RPMI8226 (cell line): ENCODE measurements around the gene ASL.
"Not testable (repeated sequence)": the region's sequence is repeated elsewhere in the genome, so short reads cannot be mapped to it uniquely, and the experiment has no call there.

Source experiments
- DNase-seq: peaks from one replicate; pipeline ENCODE4 v3.0.0-alpha.2; 2015

Gene ASL

DNA sequence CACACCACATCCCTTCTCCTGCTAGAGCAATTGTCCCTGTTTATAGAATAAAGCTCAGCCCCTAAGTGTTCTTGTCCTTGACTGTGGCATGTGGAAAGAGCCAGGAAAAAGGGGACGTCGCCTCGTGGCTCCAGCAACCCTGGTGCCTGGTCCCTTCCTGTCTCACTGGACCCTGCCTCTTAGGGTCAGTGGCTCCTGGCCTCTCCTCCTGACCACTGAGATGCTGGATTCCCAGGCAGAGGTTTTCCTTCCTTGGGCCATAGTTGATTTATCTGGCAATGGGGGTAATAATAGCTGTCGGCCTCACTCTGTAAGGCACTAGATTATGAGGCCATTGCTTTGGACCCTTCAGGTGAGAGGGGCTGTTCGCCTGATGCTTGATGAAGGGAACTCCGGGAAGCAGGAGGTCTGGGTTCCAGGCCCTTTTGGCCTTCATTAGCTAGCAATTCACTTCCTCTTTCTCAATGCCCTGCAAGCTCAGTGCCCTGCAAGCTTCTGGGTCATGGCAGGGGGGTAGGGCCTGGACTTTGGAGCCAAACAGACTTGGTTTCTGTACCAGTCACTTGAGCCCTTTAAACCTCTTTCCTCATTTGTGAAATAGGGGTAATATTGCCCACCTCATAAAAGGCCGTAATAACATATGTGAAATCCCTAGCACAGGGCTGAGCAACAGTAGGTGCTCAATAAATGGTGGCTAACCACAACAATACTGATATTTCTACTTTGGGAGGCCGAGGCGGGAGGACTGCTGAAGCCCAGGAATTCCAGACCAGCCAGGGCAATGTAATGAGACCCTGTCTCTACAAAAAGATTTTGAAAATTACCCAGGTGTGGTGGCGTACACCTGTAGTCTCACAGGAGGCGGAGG is 1.1 kb downstream of the ASL start:
- peak; percentile 53 for DNase-seq

DNA sequence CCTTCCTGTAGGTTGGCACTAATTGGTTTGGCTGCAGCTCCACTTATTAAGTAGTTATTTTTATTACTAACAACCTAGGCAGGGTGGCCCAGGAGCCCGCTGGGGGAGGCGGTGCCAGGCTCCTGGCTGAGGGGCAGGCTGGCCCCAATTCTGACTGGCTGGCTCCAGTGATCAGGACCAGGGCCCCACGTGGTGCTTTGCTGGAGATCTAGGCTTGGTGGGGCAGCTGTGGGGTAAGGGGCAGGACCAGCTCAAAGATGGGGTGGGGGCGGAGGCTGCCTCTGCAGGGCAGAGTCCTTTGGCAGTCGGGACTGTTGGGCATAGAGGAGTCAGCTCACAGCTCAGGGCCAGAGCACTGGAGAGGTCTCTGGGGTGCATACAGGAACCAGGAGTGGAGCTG is 2.4 kb downstream of the ASL start:
- DNase-seq: no peak

DNA sequence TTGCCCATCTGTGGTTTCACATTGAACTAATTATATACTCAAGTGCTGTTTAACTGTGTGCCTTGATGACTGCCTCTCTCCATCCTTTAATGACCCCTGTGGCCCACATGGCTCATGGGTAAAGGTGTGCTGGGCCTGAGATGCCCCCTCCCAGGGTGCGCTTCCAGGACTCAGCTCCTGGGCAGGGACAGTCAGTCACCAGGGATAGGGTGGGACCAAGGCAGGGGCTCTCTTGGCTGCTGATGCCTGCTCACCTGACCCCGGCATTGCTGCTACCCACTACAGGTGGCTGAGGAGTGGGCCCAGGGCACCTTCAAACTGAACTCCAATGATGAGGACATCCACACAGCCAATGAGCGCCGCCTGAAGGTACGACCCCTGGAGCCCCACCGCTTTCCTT is 6.5 kb downstream of the ASL start:
- no peak for DNase-seq

DNA sequence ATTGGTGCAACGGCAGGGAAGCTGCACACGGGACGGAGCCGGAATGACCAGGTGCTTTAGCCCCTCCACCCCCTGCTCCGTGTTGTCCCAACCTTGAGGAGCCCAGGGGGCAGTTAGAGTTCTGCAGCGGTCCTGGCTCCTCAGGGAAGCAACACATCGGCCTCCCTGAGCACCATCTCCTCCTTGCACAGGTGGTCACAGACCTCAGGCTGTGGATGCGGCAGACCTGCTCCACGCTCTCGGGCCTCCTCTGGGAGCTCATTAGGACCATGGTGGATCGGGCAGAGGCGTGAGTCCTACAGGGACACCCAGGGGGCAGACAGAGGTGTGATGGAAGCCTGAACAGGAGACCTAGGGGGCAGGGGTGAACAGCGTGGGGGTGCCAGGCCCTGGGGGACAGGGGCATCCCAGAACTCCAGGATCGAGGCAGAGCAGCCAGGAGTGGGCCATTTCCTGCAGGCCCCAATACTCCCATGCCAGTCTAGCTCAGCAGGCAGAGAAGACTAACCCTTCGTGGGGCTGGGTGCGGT is 7.3 kb downstream of the ASL start:
- DNase-seq: no peak

DNA sequence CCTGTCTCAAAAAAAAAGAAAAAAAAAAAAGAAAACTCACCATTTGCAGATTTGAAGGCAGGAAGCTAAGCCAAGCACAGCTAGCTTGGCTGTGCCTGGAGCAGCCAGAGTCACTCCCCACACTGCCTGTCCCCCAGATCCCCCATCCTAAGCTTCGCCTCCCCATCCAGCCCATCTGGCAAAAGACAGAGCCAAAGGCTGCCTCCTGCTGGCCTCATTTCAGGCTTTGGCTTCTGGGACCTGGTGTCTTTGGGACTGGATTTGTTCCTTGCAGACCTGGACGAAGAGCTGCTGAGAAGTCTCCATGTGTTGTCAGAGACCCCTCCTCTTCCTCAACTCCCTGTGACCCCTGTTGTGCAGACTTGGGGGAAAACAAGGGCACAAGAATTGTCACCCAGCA is 8.1 kb downstream of the ASL start:
- no peak for DNase-seq

DNA sequence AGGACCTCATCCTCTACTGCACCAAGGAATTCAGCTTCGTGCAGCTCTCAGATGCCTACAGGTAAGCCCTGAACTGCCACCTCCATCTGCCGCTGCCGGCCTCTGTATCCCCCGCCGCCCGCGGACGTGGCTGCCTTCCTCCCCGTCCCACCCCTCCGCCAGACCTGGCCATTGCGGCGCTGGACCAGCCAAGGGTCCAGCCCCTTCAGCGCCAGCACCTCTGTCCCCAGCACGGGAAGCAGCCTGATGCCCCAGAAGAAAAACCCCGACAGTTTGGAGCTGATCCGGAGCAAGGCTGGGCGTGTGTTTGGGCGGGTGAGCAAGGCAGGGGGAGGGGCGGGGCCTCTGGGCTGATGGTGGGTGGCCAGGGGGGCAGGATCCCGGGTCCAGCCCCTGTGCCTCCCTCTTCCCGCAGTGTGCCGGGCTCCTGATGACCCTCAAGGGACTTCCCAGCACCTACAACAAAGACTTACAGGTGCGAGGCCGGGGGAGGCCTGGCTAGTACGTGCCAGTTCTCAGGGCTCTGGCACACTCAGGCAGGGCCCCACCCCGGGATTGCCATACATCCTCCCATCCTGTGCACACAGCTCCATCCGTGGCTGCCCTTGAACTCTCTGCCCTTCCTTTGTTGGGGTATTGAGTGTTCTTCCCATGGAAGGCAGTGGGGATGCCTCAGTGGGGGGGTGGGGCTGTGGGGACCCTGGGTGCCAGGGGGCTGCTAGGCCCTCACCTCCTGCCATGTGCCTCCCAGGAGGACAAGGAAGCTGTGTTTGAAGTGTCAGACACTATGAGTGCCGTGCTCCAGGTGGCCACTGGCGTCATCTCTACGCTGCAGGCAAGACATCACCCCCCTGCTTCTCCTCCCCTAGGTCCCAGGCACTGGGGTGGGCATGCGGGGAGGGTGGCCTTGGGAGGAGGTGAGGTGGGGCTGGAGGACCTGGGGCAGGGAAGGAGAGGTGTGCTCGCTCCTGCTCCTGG is 13.5 kb downstream of the ASL start:
- DNase-seq: no peak

DNA sequence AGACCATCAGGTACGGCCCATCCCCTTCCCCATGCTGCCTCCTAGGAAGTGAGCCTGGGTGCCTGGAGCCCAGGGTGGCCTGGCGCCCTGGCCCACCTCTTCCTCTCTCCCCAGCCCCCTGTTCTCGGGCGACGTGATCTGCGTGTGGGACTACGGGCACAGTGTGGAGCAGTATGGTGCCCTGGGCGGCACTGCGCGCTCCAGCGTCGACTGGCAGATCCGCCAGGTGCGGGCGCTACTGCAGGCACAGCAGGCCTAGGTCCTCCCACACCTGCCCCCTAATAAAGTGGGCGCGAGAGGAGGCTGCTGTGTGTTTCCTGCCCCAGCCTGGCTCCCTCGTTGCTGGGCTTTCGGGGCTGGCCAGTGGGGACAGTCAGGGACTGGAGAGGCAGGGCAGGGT is 17.0 kb downstream of the ASL start:
- no peak for DNase-seq

DNA sequence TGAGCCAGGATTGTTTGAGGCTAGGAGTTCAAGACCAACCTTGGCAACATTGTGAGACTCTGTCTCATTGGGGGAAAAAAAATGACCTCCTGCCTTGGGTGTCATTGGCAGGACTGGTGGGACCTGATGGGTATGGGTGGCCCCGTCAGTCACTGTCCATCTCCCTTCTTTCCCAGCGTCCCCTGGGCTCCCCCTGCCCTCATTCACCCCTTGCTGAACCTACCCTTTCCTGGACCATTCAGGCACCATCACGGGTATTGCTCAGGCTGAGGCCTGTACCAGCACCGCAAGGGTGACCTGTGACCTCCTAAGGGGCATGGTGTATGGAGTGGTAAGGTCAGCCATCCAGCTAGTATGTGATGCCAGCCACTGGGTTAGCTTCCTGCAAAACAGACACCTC is 19.4 kb downstream of the ASL start:
- no peak for DNase-seq

DNA sequence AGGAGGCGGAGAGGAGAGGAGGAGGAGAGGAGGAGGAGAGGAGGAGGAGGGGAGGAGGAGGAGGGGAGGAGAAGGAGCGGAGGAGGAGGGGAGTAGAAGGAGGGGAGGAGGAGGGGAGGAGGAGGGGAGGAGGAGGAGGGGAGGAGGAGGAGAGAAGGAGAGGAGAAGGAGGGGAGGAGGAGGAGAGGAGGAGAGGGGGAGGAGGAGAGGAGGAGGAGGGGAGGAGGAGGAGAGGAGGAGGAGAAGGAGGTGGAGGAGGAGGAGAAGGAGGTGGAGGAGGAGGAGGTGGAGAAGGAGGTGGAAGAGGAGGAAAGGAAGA is 23.6 kb downstream of the ASL start:
- DNase-seq: no peak

DNA sequence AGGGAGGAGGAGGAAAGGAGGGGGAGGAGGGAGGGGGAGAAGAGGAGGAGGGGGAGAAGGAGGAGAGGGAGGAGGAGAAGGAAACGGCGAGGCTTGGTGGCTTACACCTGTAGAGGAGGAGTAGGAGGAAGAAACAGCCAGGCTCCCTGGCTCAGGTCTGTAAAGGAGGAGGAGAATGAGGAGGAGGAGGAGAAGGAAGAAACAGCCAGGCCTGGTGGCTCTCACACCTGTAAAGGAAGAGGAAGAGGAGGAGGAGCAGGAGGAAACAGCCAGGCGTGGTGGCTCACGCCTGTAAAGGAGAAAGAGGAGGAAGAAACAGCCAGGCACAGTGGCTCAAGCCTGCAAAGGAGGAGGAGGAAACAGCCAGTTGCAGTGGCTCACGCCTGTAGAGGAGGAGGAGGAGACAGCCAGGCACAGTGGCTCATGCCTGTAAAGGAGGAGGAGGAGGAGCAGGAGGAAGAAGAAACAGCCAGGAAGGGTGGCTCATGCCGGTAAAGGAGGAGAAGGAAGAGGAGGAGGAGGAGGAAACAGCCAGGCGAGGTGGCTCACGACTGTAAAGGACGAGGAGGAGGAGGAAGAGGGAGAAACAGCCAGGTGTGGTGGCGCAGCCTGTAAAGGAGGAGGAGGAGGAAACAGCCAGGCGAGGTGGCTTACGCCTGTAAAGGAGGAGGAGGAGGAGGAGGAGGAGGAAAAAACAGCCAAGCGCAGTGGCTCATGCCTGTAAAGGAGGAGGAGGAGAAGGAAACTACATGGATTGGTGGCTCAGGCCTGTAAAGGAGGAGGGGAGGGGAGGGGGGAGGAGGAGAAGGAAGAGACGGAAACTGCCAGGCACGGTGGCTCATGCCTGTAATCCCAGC is 24.2 kb downstream of the ASL start:
- peak; percentile 74 for DNase-seq

DNA sequence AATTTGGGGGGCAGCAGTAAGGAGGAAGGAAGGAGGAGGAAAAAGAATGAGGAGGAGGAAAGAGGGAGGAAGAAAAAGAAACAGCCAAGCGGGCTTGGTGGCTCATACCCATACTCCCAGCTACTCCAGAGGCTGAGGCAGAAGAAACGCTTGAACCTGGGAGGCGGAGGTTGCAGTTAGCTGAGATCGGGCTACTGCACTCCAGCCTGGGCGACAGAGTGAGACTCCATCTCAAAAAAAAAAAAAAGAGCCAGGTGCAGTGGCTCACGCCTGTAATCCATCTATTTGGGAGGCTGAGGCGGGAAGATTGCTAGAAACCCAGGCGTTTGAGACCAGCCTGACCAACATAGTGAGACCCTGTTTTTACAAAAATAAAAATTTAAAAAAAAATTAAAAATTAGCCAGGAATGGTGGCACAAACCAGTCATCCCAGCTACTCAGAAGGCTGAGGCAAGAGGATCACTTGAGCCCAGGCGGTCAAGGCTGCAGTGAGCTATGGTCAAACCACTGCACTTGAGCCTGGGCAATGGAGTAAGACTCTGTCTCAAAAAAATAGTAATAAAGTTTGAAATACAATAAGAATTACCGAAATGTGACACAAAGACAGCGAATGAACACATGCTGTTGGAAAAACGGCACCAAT is 24.9 kb downstream of the ASL start:
- no peak for DNase-seq

DNA sequence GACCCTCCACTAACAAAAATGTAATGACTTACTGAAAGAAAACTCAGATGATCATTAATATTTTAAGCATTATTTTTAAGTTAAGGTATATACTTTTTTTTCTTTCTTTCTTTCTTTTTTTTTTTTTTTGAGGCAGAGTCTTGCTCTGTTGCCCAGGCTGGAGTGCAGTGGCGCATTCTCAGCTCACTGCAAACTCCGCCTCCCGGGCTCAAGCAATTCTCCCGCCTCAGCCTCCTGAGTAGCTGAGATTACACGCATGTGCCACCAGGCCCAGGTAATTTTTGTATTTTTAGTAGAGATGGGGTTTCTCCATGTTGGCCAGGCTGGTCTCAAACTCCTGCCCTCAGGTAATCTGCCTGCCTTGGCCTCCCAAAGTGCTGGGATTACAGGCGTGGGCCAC is 26.5 kb downstream of the ASL start:
- not testable (repeated sequence) for DNase-seq

DNA sequence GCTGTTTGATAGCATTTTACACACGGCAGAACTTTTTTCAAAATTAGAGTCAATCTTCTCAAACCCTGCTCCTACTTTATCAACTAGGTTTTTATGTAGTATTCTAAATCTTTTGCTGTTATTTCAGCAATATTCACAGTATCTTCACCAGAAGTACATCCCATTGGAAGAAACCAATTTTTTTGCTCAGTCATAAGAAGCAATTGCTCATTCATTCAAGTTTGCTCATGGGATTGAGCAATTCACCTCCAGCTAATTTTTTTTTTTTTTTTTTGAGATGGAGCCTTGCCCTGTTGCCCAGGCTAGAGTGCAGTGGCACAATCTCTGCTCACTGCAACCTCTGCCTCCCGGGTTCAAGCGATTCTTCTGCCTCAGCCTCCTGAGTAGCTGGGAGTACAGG is 28.4 kb downstream of the ASL start:
- not testable (repeated sequence) for DNase-seq

DNA sequence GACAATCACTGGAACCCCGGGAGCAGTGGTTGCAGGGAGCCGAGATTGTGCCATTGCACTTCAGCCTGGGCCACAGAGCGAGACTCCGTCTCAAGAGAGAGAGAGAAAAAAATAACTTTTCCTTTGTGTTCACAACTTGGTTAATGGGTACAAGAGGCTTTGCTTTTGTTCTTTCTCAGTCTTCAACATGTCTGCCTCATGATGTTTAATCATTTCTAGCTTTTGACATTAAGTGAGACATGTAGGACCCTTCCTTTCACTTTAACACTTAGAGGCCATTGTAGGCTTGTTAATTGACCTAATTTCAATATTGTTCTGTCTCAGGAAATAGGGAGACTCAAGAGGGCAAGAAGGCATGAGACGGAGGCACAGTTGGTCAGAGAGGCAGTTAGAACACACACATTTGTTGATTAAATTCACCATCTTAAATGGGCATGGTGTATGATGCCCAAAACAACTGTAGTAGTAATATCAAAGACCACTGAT is 29.7 kb downstream of the ASL start:
- no peak for DNase-seq

DNA sequence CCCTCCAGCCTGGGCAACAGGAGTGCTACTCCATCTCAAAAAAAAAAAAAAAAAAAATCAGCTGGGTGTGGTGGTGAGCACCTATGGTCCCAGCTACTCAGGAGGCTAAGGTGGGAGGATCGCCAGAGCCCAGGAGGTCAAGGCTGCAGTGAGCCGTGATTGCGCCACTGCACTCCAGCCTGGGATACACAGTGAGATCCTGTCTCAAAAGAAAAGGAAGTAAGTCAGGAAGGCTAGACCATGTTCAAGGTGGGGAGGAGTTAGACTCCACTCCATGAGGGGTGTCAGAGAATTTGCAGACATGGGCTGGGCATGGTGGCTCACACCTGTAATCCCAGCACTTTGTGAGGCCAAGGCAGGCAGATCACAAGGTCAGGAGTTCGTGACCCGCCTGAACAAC is 32.8 kb downstream of the ASL start:
- not testable (repeated sequence) for DNase-seq

DNA sequence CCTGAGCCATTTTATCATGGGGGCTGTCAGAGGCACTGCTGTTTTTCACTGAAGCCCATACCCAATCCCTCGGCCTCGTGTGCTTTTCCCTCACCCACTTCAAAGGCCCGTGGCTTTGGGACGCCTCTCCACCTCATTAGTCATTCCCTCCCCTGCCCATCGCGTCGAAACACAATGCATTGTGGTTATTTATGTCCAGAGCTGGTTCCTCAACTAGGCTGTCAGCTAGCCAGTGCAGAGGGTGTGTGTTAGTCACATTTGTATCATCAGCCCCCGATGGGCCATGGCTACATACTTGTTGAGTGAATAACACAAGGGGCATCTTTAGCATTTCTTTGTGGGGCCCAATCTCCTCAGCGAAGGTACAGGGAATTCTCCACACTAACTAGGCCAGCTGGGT is 35.2 kb downstream of the ASL start:
- no peak for DNase-seq

DNA sequence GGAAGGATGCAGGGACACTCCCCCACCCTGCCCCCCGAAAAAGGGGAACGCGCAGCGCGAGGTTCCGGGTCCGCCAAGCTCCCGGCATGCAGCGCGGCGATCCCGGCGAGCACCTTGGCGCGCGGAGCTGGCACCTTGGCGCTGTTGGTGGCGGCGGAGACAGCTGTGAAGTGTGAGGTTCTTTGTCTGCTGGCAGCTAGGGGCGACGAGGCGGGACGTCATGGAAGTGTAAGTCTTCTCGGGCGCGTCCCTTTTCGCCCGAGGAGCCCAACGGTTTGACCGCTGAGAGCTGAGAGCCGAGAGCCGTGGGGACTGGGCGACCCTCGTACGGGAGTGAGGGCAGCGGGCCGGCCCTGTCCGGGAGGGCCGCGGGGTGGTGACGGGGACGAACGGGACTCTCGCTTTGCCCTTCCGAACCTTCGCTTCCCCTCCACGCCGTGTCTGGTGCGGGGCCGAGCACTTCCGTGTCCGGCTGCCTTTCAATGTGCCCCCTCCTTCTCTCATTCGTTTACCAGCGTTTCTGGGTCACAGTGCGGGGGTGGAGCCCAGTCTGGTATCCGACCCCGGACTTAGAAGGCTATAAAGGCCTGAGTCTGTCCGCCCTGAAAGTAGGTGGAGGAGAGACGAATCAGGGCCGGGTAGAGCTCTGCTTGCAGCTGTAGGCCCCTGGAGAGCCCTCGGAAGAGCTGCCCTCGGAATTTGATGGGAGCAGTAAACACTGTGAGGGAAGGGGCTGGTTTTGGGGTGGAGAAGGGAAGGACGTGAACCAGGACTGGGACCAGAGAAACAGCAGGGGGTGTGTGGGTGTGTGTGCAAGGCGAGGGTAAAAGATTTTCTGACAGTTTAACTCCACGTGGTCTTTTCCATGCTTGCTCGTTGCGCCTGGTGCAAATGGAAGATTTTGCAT is 39.4 kb downstream of the ASL start, which contains the start of gene CRCP:
TSS of gene CRCP (plus strand) at position 105 of the 907 bp plus-strand sequence. CDS start at position 221, 116 bp downstream.
- peak; percentile 92 for DNase-seq

DNA sequence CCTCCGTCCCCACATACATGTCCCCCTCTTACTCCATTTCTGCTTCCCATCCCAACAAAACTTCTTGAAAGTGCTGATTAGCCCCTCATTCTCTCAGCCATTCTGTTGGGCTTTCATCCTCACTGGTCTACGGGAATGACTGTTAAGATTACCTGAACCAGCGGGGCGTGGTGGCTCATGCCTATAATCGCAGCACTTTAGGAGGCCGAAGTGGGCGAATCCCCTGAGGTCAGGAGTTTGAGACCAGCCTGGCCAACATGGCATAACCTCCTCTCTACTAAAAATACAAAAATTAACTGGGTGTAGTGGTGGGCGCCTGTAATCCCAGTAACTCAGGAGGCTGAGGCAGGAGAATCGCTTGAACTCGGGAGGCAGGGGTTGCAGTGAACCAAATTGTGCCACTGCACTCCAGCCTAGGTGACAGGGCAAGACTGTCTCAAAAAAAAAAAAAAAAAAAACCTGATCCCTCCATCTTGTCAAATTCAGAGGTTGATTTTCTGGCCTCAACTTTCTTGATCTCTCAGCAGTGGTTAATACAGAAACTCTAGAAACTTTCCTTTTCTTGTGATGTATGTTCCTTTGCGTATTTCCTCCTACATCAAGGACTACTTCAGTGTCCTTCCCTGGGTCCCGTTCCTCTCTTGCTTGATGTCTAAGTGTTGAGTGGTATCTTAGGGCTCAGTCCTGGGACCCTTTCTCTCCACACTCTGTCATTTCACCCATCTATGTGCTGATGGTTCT is 41.2 kb downstream of the ASL start:
- DNase-seq: not testable (repeated sequence)

DNA sequence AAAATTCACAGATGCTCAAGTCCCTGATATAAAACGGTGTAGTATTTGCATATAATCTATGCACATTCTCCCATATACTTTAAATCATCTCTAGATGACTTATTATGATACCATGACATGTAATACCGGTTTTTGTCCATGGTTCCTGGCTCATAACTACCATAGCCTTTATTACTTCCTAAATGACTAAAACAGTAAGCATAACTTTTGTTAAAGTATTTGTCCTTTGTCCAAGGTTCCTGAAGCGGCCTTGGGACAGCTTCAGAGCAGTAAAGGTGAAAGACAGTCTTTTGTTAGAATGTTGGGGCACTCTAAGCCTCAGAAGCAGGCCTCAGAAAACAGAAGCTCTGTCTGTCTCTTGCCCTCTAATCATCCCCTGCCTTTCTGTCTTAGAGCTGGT is 43.0 kb downstream of the ASL start:
- no peak for DNase-seq

DNA sequence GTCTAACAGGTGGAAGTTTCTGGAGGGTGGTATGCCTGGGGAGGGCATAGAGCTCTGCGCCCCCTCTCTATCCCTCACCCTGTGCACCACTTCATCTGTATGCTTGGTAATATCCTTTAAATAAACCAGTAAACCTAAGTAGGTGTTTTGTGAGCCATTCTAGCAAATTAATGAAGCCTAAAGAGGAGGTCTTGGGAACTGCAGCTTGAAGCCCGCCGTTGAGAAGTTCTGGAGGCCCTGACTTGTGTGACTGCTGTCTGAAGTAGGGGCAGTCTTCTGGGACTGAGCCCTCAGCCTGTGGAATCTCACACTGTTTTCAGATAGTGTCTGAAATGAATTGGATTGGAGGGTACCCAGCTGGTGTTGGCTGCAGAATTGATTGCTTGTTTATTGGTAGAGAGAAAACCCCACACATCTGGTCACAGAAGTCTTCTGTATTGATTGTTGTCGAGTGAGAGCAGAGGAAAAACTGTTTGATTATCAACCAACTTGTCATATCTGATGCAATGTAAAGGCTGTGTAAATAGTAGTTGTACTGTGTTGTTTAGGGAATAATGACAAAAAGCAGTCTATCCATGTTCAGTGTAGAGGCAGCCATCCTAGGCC is 43.7 kb downstream of the ASL start:
- DNase-seq: no peak
